ENCODE measurements around the gene SLC44A4. TPM values are rescaled to one million over a fixed set of nuclear protein-coding genes. Genes with fewer than 3 reads are reported as not detected.
"Not testable (repeated sequence)": the region's sequence is repeated elsewhere in the genome, so short reads cannot be mapped to it uniquely, and the experiment has no call there.

The SLC44A4 gene
- total and polyA plus RNA-seq, 4 experiments from 2014 or later, result 0.11 TPM; not detected in 3

- H3K4me1 Mint-ChIP-seq, result peaks cover 25 to 54% (median 38%) of the 10 kb centered on the region in 4 donors
- H3K9me3 Mint-ChIP-seq; DNase-seq; H3K27me3 Mint-ChIP-seq; H3K27me3 ChIP-seq (ENCODE audit: insufficient read depth, low read length); H3K9me3 ChIP-seq (ENCODE audit: control insufficient read depth in 1 of 2, low read length in 2 of 2): not testable (repeated sequence)
- POLR2A ChIA-PET (ENCODE audit: partially characterized antibody), result interaction anchor here (1.0 to 4.8 kb wide), 5 partner anchors 25 to 257 kb away, joined by 3 to 43 read pairs (median 4); partner anchors contain the start of genes BAG6, C6orf47 and NEU1
- H3K36me3 Mint-ChIP-seq, result peaks cover 33 to 66% of the 10 kb centered on the region in 2 donors
- Histone ChIP-seq H3K4me1 (ENCODE audit: insufficient read depth, low read length) (peaks cover 44% of the 10 kb centered on the region), H3K36me3 (ENCODE audit: insufficient read depth, low read length) (peaks cover 41% of the 10 kb centered on the region), H3K4me3 (ENCODE audit: low read length in 2 of 2) (peak overlapping the region in 1 of 2 donors; percentile 75), H3K27ac (ENCODE audit: low read depth, low read length) (peak overlapping the region; percentile 88)
- CTCF ChIA-PET (ENCODE audit: partially characterized antibody), result interaction anchor here (1.1 to 1.3 kb wide), 4 partner anchors 8 to 109 kb away, joined by 3 to 5 read pairs (median 4); partner anchors contain the start of gene DDAH2
- peak overlapping the region; percentile 22 to 99 (median 93) for H3K4me3 Mint-ChIP-seq
- peak overlapping the region in 6 of 7 donors; percentile 4 to 99 (median 98) for H3K27ac Mint-ChIP-seq
- intact Hi-C loops (cut with micrococcal nuclease), result loop anchor here (10.0 kb wide), 1 partner anchor 137 kb away; the partner anchor contains the start of gene DXO
These were observed 40.7 kb downstream of the SLC44A4 start for GRCh38 chr6:31838114-31838553.

- intact Hi-C loops (cut with micrococcal nuclease), result loop anchor here (10.0 kb wide), 1 partner anchor 137 kb away; the partner anchor contains the start of gene DXO
- Mint-ChIP-seq H3K27me3 (no peaks in the 10 kb centered on the region), H3K27ac (peak overlapping the region; percentile 83 to 99 (median 98)), H3K4me1 (peaks cover 25 to 54% (median 38%) of the 10 kb centered on the region in 4 donors), H3K36me3 (peaks cover 33 to 66% of the 10 kb centered on the region in 2 donors), H3K4me3 (peak overlapping the region; percentile 88 to 99 (median 96)), H3K9me3 (no peaks in the 10 kb centered on the region)
- no peak for DNase-seq
- peak overlapping the region; percentile 88 for H3K27ac ChIP-seq (ENCODE audit: low read depth, low read length)
- peak overlapping the region; percentile 3 to 75 for H3K4me3 ChIP-seq (ENCODE audit: low read length in 2 of 2)
- peaks cover 46% of the 10 kb centered on the region for H3K4me1 ChIP-seq (ENCODE audit: insufficient read depth, low read length)
- no peaks in the 10 kb centered on the region for H3K27me3 ChIP-seq (ENCODE audit: insufficient read depth, low read length)
- ChIA-PET CTCF (ENCODE audit: partially characterized antibody) (interaction anchor here (0.8 to 3.2 kb wide), 8 partner anchors 7 to 157 kb away, joined by 3 to 10 read pairs (median 4); partner anchors contain the start of genes LY6G5C and NEU1), POLR2A (ENCODE audit: partially characterized antibody) (interaction anchor here (0.6 to 4.8 kb wide), 11 partner anchors 10 to 215 kb away, joined by 3 to 43 read pairs (median 4); partner anchors contain the start of genes BAG6, C6orf47, CLIC1 and HSPA1B)
- peaks cover 41% of the 10 kb centered on the region for H3K36me3 ChIP-seq (ENCODE audit: insufficient read depth, low read length)
- H3K9me3 ChIP-seq (ENCODE audit: control insufficient read depth in 1 of 2, low read length in 2 of 2), result no peaks in the 10 kb centered on the region
These were observed 41.3 kb downstream of the SLC44A4 start for GRCh38 chr6:31837369-31838113.

- POLR2A ChIA-PET (ENCODE audit: partially characterized antibody), result interaction anchor here (0.6 to 7.2 kb wide), 16 partner anchors 9 to 214 kb away, joined by 3 to 67 read pairs (median 6); partner anchors contain the start of genes ABHD16A, BAG6, C6orf47 and CLIC1
- no peaks in the 10 kb centered on the region for H3K9me3 ChIP-seq (ENCODE audit: control insufficient read depth in 1 of 2, low read length in 2 of 2)
- H3K27ac Mint-ChIP-seq, result peak overlapping the region; percentile 83 to 99 (median 98)
- DNase-seq, result peak in 4 of 5 donors; percentile 24 to 39 (median 33)
- intact Hi-C loops (cut with micrococcal nuclease), result loop anchor here (10.0 kb wide), 1 partner anchor 138 kb away; the partner anchor contains the start of gene DXO
- CTCF ChIA-PET (ENCODE audit: partially characterized antibody), result interaction anchor here (0.7 to 3.2 kb wide), 9 partner anchors 26 to 304 kb away, joined by 3 to 10 read pairs (median 3); partner anchors contain the start of genes LY6G5C, NEU1 and NFKBIL1
- H3K4me3 Mint-ChIP-seq, result peak overlapping the region; percentile 88 to 99 (median 96)
- no peaks in the 10 kb centered on the region for H3K9me3 Mint-ChIP-seq
- H3K27ac ChIP-seq (ENCODE audit: low read depth, low read length), result peak overlapping the region; percentile 88
- peaks cover 33 to 66% of the 10 kb centered on the region in 2 donors for H3K36me3 Mint-ChIP-seq
- peaks cover 25 to 54% (median 38%) of the 10 kb centered on the region in 4 donors for H3K4me1 Mint-ChIP-seq
- no peaks in the 10 kb centered on the region for H3K27me3 ChIP-seq (ENCODE audit: insufficient read depth, low read length)
- H3K36me3 ChIP-seq (ENCODE audit: insufficient read depth, low read length), result peaks cover 41% of the 10 kb centered on the region
- no peaks in the 10 kb centered on the region for H3K27me3 Mint-ChIP-seq
- H3K4me1 ChIP-seq (ENCODE audit: insufficient read depth, low read length), result peaks cover 47% of the 10 kb centered on the region
- H3K4me3 ChIP-seq (ENCODE audit: low read length in 2 of 2), result peak overlapping the region; percentile 61 to 75
These were observed 42.1 kb downstream of the SLC44A4 start for GRCh38 chr6:31836474-31837368.

GRCh38 chr6:31836047-31836473 lies 42.7 kb downstream of the SLC44A4 start:
- Histone ChIP-seq H3K27ac (ENCODE audit: low read depth, low read length) (peak overlapping the region; percentile 88), H3K27me3 (ENCODE audit: insufficient read depth, low read length) (no peaks in the 10 kb centered on the region), H3K36me3 (ENCODE audit: insufficient read depth, low read length) (peaks cover 41% of the 10 kb centered on the region), H3K4me3 (ENCODE audit: low read length in 2 of 2) (peak overlapping the region; percentile 61 to 75), H3K9me3 (ENCODE audit: control insufficient read depth in 1 of 2, low read length in 2 of 2) (no peaks in the 10 kb centered on the region), H3K4me1 (ENCODE audit: insufficient read depth, low read length) (peaks cover 54% of the 10 kb centered on the region)
- no peaks in the 10 kb centered on the region for H3K9me3 Mint-ChIP-seq
- peaks cover 25 to 56% (median 39%) of the 10 kb centered on the region in 4 donors for H3K4me1 Mint-ChIP-seq
- CTCF ChIA-PET (ENCODE audit: partially characterized antibody), result interaction anchor here (0.7 to 3.2 kb wide), 8 partner anchors 27 to 304 kb away, joined by 3 to 10 read pairs (median 4); partner anchors contain the start of genes NEU1 and NFKBIL1
- peaks cover 31 to 60% of the 10 kb centered on the region in 2 donors for H3K36me3 Mint-ChIP-seq
- no peak for DNase-seq
- peak overlapping the region; percentile 83 to 99 (median 98) for H3K27ac Mint-ChIP-seq
- H3K27me3 Mint-ChIP-seq, result no peaks in the 10 kb centered on the region
- intact Hi-C loops (cut with micrococcal nuclease), result loop anchor here (10.0 kb wide), 1 partner anchor 139 kb away; the partner anchor contains the start of gene DXO
- POLR2A ChIA-PET (ENCODE audit: partially characterized antibody), result interaction anchor here (1.0 to 7.2 kb wide), 21 partner anchors 8 to 254 kb away, joined by 3 to 67 read pairs (median 6); partner anchors contain the start of genes ABHD16A, BAG6, C6orf47 and CLIC1
- peak overlapping the region; percentile 88 to 99 (median 96) for H3K4me3 Mint-ChIP-seq

GRCh38 chr6:31834367-31835250 lies 44.2 kb downstream of the SLC44A4 start:
- peak overlapping the region; percentile 88 for H3K27ac ChIP-seq (ENCODE audit: low read depth, low read length)
- H3K9me3 ChIP-seq (ENCODE audit: control insufficient read depth in 1 of 2, low read length in 2 of 2), result no peaks in the 10 kb centered on the region
- H3K36me3 ChIP-seq (ENCODE audit: insufficient read depth, low read length), result peaks cover 28% of the 10 kb centered on the region
- Mint-ChIP-seq H3K9me3 (no peaks in the 10 kb centered on the region), H3K4me1 (peaks cover 27 to 65% (median 48%) of the 10 kb centered on the region in 4 donors), H3K36me3 (peaks cover 21 to 50% of the 10 kb centered on the region in 2 donors), H3K4me3 (peak overlapping the region; percentile 88 to 99 (median 96)), H3K27ac (peak overlapping the region; percentile 97 to 99 (median 99)), H3K27me3 (no peaks in the 10 kb centered on the region)
- peak overlapping the region; percentile 75 to 88 for H3K4me3 ChIP-seq (ENCODE audit: low read length in 2 of 2)
- intact Hi-C loops (cut with micrococcal nuclease), result loop anchor here (1.0 to 10.0 kb wide), 7 partner anchors 28 to 342 kb away; partner anchors contain the start of genes ABHD16A, DXO, EHMT2 and NEU1
- H3K4me1 ChIP-seq (ENCODE audit: insufficient read depth, low read length), result peaks cover 61% of the 10 kb centered on the region
- H3K27me3 ChIP-seq (ENCODE audit: insufficient read depth, low read length), result no peaks in the 10 kb centered on the region
- ChIA-PET CTCF (ENCODE audit: partially characterized antibody) (interaction anchor here (0.9 to 3.2 kb wide), 7 partner anchors 28 to 233 kb away, joined by 3 to 10 read pairs (median 3); partner anchors contain the start of gene NEU1), POLR2A (ENCODE audit: partially characterized antibody) (interaction anchor here (0.6 to 7.2 kb wide), 32 partner anchors 9 to 631 kb away, joined by 3 to 67 read pairs (median 4); partner anchors contain the start of genes ABHD16A, BAG6, CLIC1 and DDX39B)
- peak; percentile 80 to 84 (median 81) for DNase-seq
